Prostate gland (tissue), 2 donors: ENCODE results near the gene MUC15. TPM values are rescaled to one million over a fixed set of nuclear protein-coding genes. Genes with fewer than 3 reads are reported as not detected.

Experiments
- DNase-seq: peaks from one replicate; pipeline ENCODE4 v3.0.0-alpha.2; 2019; ENCODE audit warnings: low spot score
- H3K27ac ChIP-seq, 2 donors: fragments of 200-600 bp; sonication (generic); 2 replicates each; pipeline ENCODE4 v1.5.1; 2017 to 2019
- H3K27me3 ChIP-seq: fragments of 200-600 bp; sonication (generic); replicated peaks from 2 replicates; pipeline ENCODE4 v1.5.1; 2019; ENCODE audit not compliant: insufficient read depth
- H3K36me3 ChIP-seq, 2 donors: fragments of 200-600 bp; sonication (generic); 1 replicate in 1 of 2; 2 replicates in 1 of 2; pipeline versions ENCODE4 v1.5.1 to v1.8.1; 2017 to 2019
- H3K4me1 ChIP-seq: fragments of 200-600 bp; sonication (generic); replicated peaks from 2 replicates; pipeline ENCODE4 v1.5.1; 2019
- H3K4me3 ChIP-seq, 2 donors: fragments of 200-600 bp; sonication (generic); 2 replicates each; pipeline ENCODE4 v1.5.1; 2017 to 2019
- H3K9me3 ChIP-seq: fragments of 200-600 bp; sonication (generic); 2 replicates; pipeline ENCODE4 v1.5.1; 2017
- POLR2A ChIP-seq: fragments of 450-650 bp; IDR thresholded peaks from one replicate; pipeline ENCODE4 v1.6.1; 2016; ENCODE audit warnings: antibody characterized with exemption, mild to moderate bottlenecking
- POLR2AphosphoS5 ChIP-seq: sonication (generic); formaldehyde crosslinking; IDR thresholded peaks from one replicate; pipeline ENCODE4 v1.6.1; 2017; ENCODE audit warnings: antibody characterized with exemption
- WGBS: methylation state at CpG from one replicate; pipeline ENCODE4 v1.1.5; 2018; 5-methylcytosine and 5-hydroxymethylcytosine counted together
- intact Hi-C: fragments of 100-400 bp; cut with DNase I; formaldehyde crosslinking; loops from one replicate; pipeline ENCODE4 v1.14.2; 2022
- total RNA-seq, 2 donors: library from RNA; depleted of rRNA; stranded (reverse); fragments of >200 nt; gene quantifications; one replicate each; pipeline ENCODE4 v1.1.0, GENCODE V29; 2016
- TF ChIP-seq, protein P1 (sequence below), 4 experiments: fragments of 200-600 bp in 2 of 4; fragments of 450-650 bp in 2 of 4; sonication (generic) in 2 of 4; IDR thresholded peaks; 1 replicate in 3 of 4; 2 replicates in 1 of 4; pipeline ENCODE4 v1.5.1; 2016 to 2019; ENCODE audit warnings: antibody characterized with exemption in 4 of 4, mild to moderate bottlenecking in 2 of 4, moderate library complexity in 2 of 4

Gene MUC15
- total RNA-seq, 2 donors from 2014 or later, result 1.5 to 4.1 TPM

DNA sequence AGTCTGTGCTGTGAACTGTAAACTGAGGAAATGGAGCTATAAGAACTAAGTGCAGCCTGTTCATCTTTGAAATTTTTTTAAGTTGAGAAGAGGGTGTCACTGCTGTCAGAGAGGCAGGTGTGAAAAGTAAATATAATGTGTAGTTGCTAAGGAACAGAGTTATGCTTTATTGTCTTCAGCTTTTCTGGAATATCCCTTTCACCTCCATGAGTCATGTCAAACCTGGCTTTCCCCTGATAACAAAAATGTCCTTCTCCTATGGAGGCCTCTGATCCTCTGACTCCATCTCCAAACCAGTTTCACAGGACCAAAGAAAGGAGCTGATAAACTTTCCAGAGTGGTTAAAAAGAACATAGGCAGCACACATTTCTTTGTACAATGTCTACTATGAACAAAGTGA is 12.8 kb upstream of the MUC15 start:
- TF ChIP-seq POLR2AphosphoS5 (no peak), POLR2A (no peak)
- TF ChIP-seq, protein P1, sequence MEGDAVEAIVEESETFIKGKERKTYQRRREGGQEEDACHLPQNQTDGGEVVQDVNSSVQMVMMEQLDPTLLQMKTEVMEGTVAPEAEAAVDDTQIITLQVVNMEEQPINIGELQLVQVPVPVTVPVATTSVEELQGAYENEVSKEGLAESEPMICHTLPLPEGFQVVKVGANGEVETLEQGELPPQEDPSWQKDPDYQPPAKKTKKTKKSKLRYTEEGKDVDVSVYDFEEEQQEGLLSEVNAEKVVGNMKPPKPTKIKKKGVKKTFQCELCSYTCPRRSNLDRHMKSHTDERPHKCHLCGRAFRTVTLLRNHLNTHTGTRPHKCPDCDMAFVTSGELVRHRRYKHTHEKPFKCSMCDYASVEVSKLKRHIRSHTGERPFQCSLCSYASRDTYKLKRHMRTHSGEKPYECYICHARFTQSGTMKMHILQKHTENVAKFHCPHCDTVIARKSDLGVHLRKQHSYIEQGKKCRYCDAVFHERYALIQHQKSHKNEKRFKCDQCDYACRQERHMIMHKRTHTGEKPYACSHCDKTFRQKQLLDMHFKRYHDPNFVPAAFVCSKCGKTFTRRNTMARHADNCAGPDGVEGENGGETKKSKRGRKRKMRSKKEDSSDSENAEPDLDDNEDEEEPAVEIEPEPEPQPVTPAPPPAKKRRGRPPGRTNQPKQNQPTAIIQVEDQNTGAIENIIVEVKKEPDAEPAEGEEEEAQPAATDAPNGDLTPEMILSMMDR (IDR thresholded peaks at IDR 0.05), result no peak
- DNase-seq, result no peak

DNA sequence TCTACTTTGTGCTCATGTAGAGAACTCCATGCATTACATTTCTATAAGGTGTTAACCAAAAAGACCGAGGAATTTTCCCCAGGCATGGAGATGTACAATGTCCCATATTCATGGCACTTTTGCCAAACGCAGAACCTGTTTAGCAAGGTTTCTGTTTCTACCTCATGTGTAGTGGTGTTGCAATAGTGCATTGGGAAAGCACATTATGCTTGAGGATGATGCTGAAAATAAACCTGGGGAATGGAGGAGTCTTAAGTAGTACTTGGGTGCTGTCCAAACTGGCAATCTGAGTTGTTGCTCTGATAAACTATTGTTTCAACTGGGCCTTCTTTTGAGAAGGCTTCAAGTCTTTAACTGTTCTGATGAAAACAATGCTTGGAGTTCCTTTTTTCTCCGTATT is 11.5 kb upstream of the MUC15 start:
- H3K4me3 ChIP-seq, result no peak overlapping the region
- TF ChIP-seq POLR2AphosphoS5 (peak; percentile 64), POLR2A (no peak)
- TF ChIP-seq, protein P1 (IDR thresholded peaks at IDR 0.05), result no peak
- 65% methylated on average over 3 of the region's 3 CpGs for whole genome bisulfite sequencing
- no peaks in the 10 kb centered on the region for H3K9me3 ChIP-seq
- peak; percentile 59 for DNase-seq
- no peaks in the 10 kb centered on the region for H3K4me1 ChIP-seq
- no peaks in the 10 kb centered on the region for H3K36me3 ChIP-seq
- H3K27ac ChIP-seq, result no peak overlapping the region
- intact Hi-C loops, result no loop called here
- no peaks in the 10 kb centered on the region for H3K27me3 ChIP-seq

More for the DNA sequence above, 12.8 kb upstream of the MUC15 start:
- Histone ChIP-seq H3K4me1 (no peaks in the 10 kb centered on the region), H3K27ac (no peak overlapping the region), H3K9me3 (no peaks in the 10 kb centered on the region), H3K27me3 (no peaks in the 10 kb centered on the region), H3K36me3 (no peaks in the 10 kb centered on the region), H3K4me3 (no peak overlapping the region)
- intact Hi-C loops, result no loop called here

DNA sequence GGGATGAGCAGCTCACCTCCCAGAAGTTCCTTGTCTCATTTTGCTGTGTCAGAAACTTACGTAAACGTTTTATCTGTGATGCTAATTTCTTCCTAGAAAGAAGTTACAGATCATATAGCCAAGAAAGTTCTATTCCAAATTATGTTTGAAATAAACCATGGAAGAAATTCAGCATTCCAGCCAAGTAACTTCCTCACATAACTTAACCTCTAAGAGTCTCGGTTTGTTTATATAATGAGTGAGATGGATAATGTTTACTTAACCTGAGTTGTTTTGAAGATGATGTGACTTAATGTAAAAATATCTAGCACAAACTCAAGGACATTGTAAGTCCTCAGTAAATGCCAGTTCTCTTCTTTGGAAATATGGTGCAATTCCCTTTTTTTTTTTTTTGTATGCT is 8.9 kb upstream of the MUC15 start:
- DNase-seq, result no peak
- H3K4me3 ChIP-seq, result no peak overlapping the region
- 28% methylated on average over 3 of the region's 3 CpGs for WGBS
- no peaks in the 10 kb centered on the region for H3K27me3 ChIP-seq
- no peak for TF ChIP-seq POLR2A
- TF ChIP-seq, protein P1 (IDR thresholded peaks at IDR 0.05), result no peak
- no peak for TF ChIP-seq POLR2AphosphoS5
- H3K9me3 ChIP-seq, result no peaks in the 10 kb centered on the region
- H3K36me3 ChIP-seq, result no peaks in the 10 kb centered on the region
- intact Hi-C loops, result no loop called here
- H3K4me1 ChIP-seq, result no peaks in the 10 kb centered on the region
- H3K27ac ChIP-seq, result no peak overlapping the region

DNA sequence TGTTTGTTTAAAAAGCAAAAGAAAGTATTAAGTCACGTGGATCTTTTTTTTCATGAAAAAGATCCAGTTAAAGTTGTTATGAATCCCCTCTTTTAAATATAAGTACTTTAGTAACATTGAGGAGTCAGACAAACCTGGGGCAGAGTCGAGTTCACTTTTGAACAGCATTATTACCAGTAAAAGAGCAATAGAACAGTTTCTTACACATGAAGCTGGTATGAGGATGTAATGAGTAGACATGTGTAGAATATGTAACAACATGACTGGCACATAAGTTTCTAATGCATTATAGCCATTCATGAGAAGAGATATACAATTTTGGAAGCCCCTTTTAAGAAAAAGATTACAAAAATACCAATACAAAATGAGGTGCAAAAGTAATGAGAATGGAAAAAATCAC is 7.6 kb upstream of the MUC15 start:
- H3K4me3 ChIP-seq, result no peak overlapping the region
- H3K4me1 ChIP-seq, result no peaks in the 10 kb centered on the region
- no peak overlapping the region for H3K27ac ChIP-seq
- no peaks in the 10 kb centered on the region for H3K36me3 ChIP-seq
- DNase-seq, result no peak
- WGBS, result 73% methylated on average over 2 of the region's 2 CpGs
- TF ChIP-seq, protein P1 (IDR thresholded peaks at IDR 0.05), result no peak
- TF ChIP-seq POLR2A (no peak), POLR2AphosphoS5 (no peak)
- H3K27me3 ChIP-seq, result no peaks in the 10 kb centered on the region
- intact Hi-C loops, result no loop called here
- H3K9me3 ChIP-seq, result no peaks in the 10 kb centered on the region

DNA sequence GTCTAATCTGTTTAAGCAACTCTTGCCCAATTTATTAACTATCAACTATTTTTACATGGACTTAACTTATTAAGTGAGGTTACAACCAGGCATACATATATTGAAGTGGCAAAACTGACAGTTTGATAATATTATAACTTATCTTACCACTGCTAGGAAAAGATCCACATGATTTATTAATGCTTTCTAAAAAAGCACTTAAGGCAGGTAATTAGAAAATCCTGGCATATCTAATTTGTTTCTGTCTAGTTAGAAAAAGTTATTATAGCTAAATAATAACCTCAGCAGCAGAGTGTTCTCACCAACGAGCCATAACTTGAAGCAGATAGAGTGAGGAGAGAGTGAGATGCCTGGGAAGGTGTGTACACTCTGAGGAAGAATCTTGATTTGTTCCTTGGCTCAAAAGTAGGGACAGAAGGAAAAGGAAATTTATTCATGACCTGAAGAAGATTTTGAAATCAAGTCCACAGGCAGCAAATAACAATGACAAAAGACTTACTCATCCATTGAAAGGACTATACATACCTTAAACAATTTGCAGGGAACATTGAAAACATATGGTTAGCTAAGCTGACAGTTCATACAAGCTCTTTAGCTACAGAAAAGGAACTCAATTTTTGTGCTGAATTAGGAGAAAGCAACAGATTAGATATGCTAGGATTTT is 7.1 kb upstream of the MUC15 start:
- Histone ChIP-seq H3K9me3 (no peaks in the 10 kb centered on the region), H3K4me1 (no peaks in the 10 kb centered on the region), H3K4me3 (no peak overlapping the region), H3K27ac (no peak overlapping the region), H3K36me3 (no peaks in the 10 kb centered on the region), H3K27me3 (no peaks in the 10 kb centered on the region)
- TF ChIP-seq POLR2A, result no peak
- no peak for TF ChIP-seq POLR2AphosphoS5
- TF ChIP-seq, protein P1 (IDR thresholded peaks at IDR 0.05), result no peak
- DNase-seq, result no peak
- intact Hi-C loops, result no loop called here
- 21% methylated on average over 1 of the region's 1 CpG for WGBS
